Measurements from ENCODE around the gene PRKCE.

GRCh38 chr2:46068636-46069035 is 417.2 kb downstream of the PRKCE start:
- TF ChIP-seq CTCF (conservative IDR thresholded peaks at IDR 0.05 in 1 of 2, IDR thresholded peaks at IDR 0.05 in 1 of 2; ENCODE audit: extremely low read depth in 1 of 2, insufficient read depth in 1 of 2, low read depth in 1 of 2, low read length in 2 of 2) = no peak
- TF ChIP-seq EZH2 (IDR thresholded peaks at IDR 0.05; ENCODE audit: borderline replicate concordance, low read length) = no peak

Data from mammary epithelial cell (primary cell).